HepG2 (cell line): Measurements from ENCODE around the gene STEAP2.

Experiments
- CC2D1A ChIP-seq: sonication (generic); formaldehyde crosslinking; IDR thresholded peaks from 2 replicates; pipeline ENCODE4 v1.8.1; 2023; ENCODE audit warnings: mild to moderate bottlenecking, missing genetic modification reagents
- ZNF30 ChIP-seq: sonication (generic); formaldehyde crosslinking; IDR thresholded peaks from 2 replicates; pipeline ENCODE4 v1.5.0; 2020; ENCODE audit warnings: mild to moderate bottlenecking, missing genetic modification reagents

- TF ChIP-seq ZNF30 (no peak), CC2D1A (no peak)
Measured at GRCh38 chr7:90269163-90269562, 57.6 kb downstream of the STEAP2 start.
